Type B pancreatic cell (in vitro differentiated cells): Measurements from ENCODE around the gene STEAP1B. TPM values are rescaled to one million over a fixed set of nuclear protein-coding genes. Genes with fewer than 3 reads are reported as not detected.

Source experiments
- DNase-seq: peaks from one replicate; pipeline ENCODE4 v3.0.0; 2021; ENCODE audit warnings: mixed read lengths; ENCODE audit not compliant: unreplicated experiment; ENCODE audit errors: extremely low spot score
- H3K27ac Mint-ChIP-seq: 2 replicates; pipeline ENCODE4 v1.8.0; 2021; ENCODE audit warnings: mild to moderate bottlenecking, mixed read lengths
- H3K27me3 Mint-ChIP-seq: 2 replicates; pipeline ENCODE4 v1.8.0; 2021; ENCODE audit warnings: mixed read lengths
- H3K36me3 Mint-ChIP-seq: 2 replicates; pipeline ENCODE4 v1.8.0; 2021; ENCODE audit warnings: mixed read lengths
- H3K4me1 Mint-ChIP-seq: one replicate; pipeline ENCODE4 v1.8.0; 2021; ENCODE audit warnings: mixed read lengths; ENCODE audit not compliant: unreplicated experiment
- H3K4me3 Mint-ChIP-seq: 2 replicates; pipeline ENCODE4 v1.8.0; 2021; ENCODE audit warnings: mild to moderate bottlenecking, mixed read lengths
- H3K9me3 Mint-ChIP-seq: 2 replicates; pipeline ENCODE4 v1.8.0; 2021; ENCODE audit warnings: mixed read lengths
- total RNA-seq: library from RNA; stranded (reverse); gene quantifications from 2 replicates; pipeline ENCODE4 v1.2.1, GENCODE V29; 2021; ENCODE audit warnings: low replicate concordance
- TF ChIP-seq, protein P1 (sequence below): fragments of 200-600 bp; sonication (generic); conservative IDR thresholded peaks from 2 replicates; pipeline ENCODE4 v1.5.0; 2021; ENCODE audit warnings: antibody characterized with exemption, mild to moderate bottlenecking

Gene STEAP1B
- total RNA-seq, 1 donor from 2014 or later: 2.0 TPM

DNA sequence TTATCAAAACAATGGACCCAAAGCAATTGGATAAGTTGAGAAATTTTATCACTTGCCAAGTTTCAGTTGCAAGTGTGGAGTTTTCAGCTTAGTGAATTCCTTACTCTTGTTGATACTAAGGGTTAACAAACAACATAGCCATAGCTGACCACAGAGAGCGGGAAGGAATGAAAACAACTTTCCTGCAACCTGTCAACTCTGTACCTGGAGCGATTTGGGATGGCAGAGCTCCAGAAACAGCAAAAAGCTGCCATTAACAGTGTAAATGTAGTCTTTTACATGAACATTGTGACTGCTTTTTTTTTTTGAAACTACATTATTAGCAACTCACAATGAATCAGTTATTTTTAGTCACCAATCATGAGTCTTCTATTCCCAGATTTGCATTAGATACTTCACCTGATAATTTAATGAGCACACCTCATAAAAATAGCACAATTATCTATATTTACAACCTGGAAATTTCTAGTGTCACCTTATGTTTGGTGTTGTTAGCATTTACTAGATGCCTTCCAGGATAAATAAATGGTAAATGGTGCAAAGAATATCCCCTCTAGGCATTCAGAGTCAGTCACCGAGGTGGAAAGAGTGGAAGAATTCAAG lies 95.5 kb downstream of the STEAP1B start:
- H3K4me3 Mint-ChIP-seq: no peak overlapping the region
- TF ChIP-seq, protein P1, sequence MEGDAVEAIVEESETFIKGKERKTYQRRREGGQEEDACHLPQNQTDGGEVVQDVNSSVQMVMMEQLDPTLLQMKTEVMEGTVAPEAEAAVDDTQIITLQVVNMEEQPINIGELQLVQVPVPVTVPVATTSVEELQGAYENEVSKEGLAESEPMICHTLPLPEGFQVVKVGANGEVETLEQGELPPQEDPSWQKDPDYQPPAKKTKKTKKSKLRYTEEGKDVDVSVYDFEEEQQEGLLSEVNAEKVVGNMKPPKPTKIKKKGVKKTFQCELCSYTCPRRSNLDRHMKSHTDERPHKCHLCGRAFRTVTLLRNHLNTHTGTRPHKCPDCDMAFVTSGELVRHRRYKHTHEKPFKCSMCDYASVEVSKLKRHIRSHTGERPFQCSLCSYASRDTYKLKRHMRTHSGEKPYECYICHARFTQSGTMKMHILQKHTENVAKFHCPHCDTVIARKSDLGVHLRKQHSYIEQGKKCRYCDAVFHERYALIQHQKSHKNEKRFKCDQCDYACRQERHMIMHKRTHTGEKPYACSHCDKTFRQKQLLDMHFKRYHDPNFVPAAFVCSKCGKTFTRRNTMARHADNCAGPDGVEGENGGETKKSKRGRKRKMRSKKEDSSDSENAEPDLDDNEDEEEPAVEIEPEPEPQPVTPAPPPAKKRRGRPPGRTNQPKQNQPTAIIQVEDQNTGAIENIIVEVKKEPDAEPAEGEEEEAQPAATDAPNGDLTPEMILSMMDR: no peak
- no peak overlapping the region for H3K27ac Mint-ChIP-seq
- H3K27me3 Mint-ChIP-seq: no peaks in the 10 kb centered on the region
- H3K4me1 Mint-ChIP-seq: no peaks in the 10 kb centered on the region
- no peaks in the 10 kb centered on the region for H3K9me3 Mint-ChIP-seq
- no peaks in the 10 kb centered on the region for H3K36me3 Mint-ChIP-seq
- no peak for DNase-seq

DNA sequence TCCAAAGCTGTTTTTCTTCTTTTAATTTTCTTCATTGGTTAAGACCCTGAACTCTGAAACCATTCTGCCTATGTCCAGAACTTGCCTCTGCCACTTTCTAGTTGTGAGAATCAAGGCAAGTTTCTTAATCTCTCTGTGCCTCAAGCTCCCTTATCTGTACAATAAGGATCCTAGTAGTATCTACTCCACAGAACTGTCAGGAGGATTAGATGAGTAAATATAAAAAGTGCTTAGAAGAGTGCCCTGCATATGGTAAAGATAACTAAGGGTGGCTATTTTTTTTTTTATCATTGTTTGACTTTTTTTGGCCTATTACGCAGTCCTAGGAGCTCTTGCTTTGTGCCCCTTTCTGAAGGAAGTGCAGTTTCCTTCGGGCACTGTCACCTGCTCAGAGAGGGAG lies 96.6 kb downstream of the STEAP1B start:
- no peaks in the 10 kb centered on the region for H3K9me3 Mint-ChIP-seq
- peaks cover 4% of the 10 kb centered on the region for H3K27me3 Mint-ChIP-seq
- no peak overlapping the region for H3K27ac Mint-ChIP-seq
- no peak for DNase-seq
- no peaks in the 10 kb centered on the region for H3K4me1 Mint-ChIP-seq
- peaks cover 3% of the 10 kb centered on the region for H3K36me3 Mint-ChIP-seq
- no peak overlapping the region for H3K4me3 Mint-ChIP-seq
- TF ChIP-seq, protein P1: no peak

DNA sequence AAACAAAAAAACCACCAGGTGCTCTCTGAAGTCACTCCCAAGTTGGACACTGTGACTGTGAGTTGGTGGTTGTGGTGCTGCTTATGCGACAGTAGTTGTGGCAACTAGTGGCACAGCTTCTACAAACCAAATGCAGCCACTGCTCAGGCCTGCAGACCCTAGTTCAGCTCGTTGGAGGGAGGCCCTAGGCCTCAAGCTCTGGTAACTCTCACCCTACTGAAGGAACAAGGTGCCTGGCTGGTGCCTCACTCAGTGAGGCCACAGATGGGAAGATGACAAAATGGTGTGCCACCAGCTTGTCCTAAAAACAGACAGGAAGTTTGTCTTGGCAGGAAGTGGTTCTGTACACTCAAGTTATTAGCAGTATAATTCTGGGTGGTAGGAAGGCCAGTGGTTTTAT lies 97.7 kb downstream of the STEAP1B start:
- no peak overlapping the region for H3K27ac Mint-ChIP-seq
- H3K4me3 Mint-ChIP-seq: no peak overlapping the region
- H3K27me3 Mint-ChIP-seq: peaks cover 4% of the 10 kb centered on the region
- TF ChIP-seq, protein P1: no peak
- no peaks in the 10 kb centered on the region for H3K9me3 Mint-ChIP-seq
- no peak for DNase-seq
- H3K4me1 Mint-ChIP-seq: no peaks in the 10 kb centered on the region
- H3K36me3 Mint-ChIP-seq: peaks cover 3% of the 10 kb centered on the region

DNA sequence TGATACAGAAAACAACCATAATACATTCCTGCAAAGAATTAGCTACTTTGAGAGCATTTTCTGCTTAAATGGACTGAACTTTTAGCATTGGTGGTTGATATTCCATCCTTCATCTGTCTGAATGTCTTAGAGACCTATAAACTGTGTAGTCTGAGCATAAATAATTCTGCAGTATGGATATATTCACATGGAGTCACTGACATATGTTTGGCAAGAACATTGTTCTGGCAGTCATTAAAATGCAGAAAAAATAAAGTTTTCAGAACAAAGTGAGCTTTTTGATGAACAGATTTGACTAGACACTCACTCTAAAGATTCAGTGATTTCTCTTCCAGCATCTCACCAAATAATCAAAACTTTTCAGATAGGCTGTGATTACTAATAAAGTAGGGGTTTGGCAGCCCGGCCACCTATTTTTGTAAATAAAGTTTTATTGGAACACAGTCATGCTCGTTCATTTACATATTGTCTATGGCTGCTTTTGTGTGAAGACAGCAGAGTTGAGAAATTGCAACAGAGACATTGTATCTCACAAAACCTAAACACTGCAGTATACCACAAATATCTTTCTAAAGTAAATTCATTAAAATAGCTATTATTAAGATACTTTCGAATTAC lies 98.9 kb downstream of the STEAP1B start:
- H3K9me3 Mint-ChIP-seq: no peaks in the 10 kb centered on the region
- H3K4me1 Mint-ChIP-seq: no peaks in the 10 kb centered on the region
- no peak for DNase-seq
- H3K4me3 Mint-ChIP-seq: no peak overlapping the region
- peaks cover 4% of the 10 kb centered on the region for H3K27me3 Mint-ChIP-seq
- TF ChIP-seq, protein P1: no peak
- H3K36me3 Mint-ChIP-seq: peaks cover 3% of the 10 kb centered on the region
- no peak overlapping the region for H3K27ac Mint-ChIP-seq

DNA sequence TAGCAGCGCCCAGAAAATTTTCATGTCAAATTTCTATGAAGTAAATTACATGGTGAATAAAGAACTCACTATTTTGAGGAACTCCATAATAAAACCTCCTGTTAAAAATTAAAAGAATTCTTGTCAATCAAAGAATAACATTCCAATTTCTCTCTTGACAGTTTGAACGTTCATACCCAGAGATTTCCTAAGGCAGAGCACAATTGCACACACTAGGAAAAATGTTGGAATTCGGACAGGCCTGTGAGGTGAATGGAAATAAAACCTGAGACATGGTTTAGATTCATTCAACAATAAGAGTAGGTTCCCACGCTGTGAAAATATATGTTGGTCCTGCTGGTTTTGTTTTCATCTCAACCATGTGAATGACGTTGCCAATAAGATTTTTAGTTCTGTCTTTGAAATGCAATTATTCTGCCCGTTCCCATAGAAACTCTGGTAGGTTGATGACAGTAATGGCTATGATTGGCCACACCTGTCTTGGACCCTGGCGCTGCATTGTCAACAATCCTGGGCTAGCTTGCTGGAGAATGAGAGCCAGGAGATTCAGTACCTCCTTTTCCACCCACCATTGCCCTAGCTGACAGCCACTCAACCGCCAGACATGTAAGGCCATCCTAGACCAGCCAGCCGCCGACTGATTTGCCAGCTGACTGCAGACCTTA lies 99.7 kb downstream of the STEAP1B start:
- Mint-ChIP-seq H3K4me3 (no peak overlapping the region), H3K36me3 (peaks cover 3% of the 10 kb centered on the region), H3K4me1 (no peaks in the 10 kb centered on the region), H3K9me3 (no peaks in the 10 kb centered on the region), H3K27ac (no peak overlapping the region), H3K27me3 (peaks cover 4% of the 10 kb centered on the region)
- no peak for DNase-seq
- TF ChIP-seq, protein P1: no peak
